HG03045 (cell line): ENCODE results near the gene RBMXL2.

Experiments used
- ATAC-seq: cut with Tn5 transposase; IDR thresholded peaks from one replicate; pipeline ENCODE4 v1.9.1; 2021; ENCODE audit warnings: mild to moderate bottlenecking, moderate library complexity; ENCODE audit not compliant: unreplicated experiment

The RBMXL2 gene

DNA sequence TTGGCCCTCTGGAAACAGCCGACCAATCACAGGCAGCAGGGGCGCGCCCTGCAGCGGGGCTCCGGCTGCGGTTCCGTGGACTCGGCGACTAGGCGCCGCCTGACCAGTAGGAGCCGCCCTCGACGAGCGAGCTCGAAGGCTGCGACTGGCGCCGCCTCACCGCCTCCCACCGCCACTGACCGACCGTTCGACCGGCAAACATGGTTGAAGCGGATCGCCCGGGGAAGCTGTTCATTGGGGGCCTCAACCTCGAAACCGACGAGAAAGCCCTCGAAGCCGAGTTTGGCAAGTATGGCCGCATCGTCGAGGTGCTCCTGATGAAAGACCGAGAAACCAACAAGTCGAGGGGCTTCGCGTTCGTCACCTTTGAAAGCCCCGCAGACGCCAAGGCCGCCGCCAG is at the start of gene RBMXL2:
TSS of gene RBMXL2 (plus strand) at position 78 of the 400 bp plus-strand sequence. CDS start at position 201, 123 bp downstream.
- ATAC-seq = no peak

DNA sequence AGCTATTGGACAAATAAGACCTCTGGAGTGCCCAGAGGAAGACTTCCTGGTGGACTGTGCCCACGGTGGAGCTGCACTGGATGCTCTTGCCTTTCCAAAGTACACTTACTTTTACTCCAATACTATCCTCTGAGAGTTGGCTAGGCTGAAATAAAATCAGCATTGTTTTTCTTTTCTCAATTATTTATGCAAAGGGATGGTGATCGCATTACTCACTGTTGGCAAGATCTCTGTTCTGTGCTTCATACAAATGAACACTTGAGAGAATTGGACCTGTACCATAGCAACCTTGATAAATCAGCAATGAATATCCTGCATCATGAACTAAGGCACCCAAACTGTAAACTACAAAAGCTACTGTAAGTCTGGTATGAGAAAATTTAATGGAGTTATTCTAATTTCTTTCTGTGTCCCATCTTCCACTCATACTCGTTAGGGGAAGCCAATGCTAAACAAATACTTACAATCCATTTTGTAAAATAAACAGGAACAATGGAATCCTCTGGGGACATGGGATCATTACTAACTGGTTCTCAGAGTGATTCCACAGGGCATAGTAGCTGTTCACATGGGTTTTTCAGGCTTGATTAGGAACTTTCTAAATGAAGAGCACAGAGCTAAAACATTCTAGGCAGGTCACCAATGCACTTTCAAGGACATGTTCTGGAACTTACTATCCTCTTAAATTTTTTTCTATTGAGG is 42.2 kb upstream of the RBMXL2 start:
- ATAC-seq = no peak

DNA sequence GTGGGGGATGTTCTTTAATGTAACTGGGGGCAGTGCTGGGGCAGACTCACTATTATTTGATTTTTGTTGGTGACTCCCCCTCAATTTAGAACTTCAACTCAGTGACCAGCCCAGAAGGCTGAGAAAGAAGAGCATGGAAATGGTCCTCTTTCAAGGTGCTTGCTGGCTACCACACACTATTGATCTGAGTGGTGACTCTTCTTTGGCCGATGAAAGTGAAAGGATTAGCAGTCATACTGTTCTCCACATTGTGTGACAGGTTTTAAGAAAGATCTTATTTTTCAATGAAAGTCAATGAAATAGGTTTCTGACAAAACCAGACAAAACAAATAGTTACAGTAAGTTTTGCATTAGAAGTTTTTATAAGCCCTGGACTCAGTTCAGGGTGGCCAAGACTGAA is 38.6 kb upstream of the RBMXL2 start:
- peak; percentile 72 for ATAC-seq

DNA sequence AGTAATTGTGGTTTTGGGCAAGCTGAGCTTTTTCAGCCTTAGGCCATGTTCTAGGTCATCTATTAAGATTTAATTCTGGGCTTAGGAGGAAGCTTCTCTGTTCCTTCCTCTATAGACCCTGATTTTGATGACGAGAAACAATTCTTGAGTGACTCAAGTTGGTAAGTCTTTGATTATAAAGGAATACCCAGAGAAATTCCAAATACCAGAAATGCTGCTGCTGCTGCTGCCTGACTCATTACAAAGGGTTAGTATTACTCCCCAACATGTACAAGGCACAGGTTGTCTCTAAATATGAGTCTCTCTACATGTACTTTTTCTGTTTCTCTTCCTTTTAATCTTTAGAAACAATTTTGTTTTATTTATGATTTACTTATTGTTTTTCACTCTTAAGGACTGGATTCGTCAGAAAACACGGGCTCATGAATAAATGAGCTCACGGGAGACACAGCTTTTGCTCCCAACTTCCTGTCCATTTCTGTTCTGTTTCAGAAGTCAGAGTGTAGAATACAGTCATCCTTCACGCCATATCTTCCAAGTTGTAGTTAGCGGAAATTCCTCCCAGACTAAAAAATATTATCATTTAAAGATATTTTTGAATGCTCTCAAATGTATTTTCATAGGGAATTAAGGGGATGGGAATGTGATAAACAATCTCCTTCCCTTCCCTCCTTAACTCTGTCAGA is 31.8 kb upstream of the RBMXL2 start:
- no peak for ATAC-seq

DNA sequence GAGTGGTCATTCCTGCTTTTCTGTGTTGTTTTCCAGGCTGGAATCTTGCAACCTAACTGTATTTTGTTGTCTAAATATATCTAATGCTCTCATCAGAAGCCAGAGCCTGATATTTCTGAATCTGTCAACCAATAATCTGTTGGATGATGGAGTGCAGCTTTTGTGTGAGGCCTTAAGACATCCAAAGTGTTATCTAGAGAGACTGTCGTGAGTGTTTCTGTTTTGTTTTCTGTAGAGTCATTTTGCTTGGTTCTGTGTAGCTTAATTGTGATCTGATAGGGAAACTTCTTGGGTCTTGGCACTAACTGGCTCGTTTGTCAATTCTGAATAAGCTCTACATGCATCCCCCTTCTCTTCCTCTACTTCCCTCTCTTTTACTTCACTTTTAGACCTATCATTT is 31.2 kb upstream of the RBMXL2 start:
- no peak for ATAC-seq

DNA sequence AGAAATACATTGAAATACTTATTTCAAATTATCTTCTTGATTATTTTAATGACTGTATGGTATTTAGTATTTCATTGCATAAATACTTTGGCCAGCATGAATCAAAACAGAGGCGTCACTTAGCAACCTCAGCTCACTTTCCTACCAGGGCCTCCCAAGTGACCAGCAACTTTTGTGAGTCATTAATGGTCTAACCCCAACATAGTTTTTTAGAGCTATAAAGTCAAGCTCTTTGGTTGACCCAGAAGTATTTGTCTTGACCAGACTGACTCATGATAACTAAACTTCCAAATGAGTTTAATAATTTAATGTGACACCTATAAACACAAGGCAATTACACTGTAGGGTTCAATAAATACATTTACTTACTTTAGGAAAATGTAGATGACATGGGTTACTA is 27.9 kb upstream of the RBMXL2 start:
- ATAC-seq = no peak

DNA sequence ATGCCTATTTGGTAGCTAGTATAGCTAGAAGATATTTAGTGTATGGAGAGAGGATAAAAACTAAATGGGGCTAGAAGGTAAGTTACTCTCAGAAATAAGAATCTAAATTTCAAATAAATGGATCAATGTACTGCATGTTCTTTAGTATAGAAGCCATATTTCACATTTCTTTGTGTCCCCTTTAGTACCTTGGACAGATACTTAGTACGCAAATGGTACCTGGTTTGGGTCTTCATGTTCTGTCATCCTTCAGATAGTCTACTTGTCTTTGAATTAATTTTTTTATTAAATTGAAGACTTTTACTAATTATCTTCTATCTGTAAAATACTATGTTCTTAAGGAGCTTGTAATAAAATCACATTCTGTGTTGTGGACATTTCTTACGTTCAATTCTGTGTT is 26.3 kb upstream of the RBMXL2 start:
- ATAC-seq = no peak

DNA sequence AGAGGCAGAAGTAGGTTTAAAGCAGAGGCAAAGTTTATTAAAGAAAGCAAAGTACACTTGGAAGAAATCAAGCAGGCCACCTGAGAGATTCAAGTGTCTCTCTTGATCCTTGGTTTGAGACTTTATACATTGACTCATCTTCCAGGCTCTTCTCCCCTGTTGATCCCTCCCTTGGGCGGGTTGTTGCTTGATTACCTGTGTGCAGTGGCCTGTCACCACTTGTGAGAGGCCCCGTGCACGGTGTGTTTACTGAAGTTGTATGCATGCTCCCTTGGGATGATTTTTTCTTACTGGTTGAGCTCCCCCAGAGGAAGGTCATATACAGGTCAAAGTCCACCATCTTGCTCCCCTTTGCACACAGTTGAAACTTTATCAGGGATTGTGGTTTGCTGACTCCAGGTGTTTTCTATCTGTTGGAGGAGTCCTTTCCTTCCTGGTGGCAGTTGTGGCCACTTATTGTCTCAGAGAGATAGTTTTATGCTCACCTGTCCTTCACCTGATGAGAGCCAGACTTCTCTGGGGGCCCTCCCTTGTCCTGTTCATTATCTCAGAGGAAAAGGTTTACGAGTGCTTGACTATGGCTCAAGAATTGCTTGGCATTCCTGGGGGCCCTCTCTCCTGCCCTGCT is 16.3 kb upstream of the RBMXL2 start:
- no peak for ATAC-seq

DNA sequence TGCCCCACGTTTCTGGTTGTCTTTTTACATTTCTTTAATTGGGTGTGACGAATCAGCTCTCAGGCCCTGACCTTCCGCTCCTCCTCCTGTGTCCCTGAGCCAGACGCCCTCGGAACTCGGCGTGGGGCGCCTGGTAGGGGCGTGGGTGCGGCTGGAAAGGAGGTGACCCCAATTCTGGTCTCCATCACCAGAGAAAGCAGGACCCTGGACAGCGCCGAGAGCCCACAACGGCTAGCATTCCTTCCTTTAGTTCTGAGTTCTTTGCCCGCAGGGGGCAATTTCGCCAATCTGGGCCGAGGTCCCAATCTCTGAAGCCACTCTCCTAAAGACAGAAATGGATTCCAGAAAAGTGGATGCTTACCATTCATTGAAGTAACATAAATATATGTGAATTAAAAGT is 11.7 kb upstream of the RBMXL2 start:
- ATAC-seq = no peak

DNA sequence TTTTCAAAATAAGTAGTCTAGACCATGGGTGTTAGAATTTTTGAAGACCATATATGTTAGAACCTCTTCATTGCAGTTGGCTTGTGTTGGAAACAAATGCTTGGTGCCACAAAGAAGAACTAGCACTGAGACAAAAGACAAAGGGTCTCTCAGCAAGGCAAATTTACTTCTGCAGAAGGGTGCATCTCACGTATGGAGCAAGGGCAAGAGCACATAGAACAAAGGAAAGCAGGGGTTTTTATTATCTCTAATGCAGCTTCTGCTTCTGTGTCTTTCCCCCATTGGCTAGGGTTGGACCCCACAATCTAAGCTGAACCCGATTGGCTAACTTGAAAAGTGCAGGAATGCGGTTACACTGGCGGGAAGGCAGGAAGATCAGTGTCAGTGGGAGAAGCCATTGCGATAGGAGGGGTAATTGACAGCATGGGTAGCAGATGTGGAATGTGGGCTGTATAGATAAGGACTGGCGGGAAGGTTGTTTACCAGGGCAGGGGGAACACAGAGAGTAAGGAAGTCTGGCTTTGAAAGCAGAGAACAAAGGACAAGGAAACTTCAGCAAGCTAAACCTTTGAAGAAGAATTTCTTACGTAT is 9.2 kb upstream of the RBMXL2 start:
- no peak for ATAC-seq

DNA sequence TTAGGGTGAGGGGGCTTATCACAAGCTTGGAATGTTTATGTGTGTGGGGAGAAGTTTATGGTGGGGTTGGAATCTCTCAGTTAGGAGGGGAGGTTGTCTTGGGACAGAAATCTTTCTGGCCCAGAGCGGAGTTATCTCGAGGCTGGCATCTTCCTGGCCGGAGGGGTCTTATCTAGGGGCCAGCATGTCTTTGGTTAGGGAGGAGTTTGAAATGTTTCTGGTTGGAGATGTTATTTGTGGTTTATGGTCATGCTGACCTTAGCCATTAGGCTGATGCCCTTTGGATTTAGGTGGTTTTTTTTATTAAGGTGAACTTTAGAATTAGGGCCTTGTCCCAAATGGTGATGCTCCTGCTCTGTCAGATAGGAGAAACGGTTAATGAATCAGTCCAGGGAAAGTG is 7.9 kb upstream of the RBMXL2 start:
- ATAC-seq = no peak

DNA sequence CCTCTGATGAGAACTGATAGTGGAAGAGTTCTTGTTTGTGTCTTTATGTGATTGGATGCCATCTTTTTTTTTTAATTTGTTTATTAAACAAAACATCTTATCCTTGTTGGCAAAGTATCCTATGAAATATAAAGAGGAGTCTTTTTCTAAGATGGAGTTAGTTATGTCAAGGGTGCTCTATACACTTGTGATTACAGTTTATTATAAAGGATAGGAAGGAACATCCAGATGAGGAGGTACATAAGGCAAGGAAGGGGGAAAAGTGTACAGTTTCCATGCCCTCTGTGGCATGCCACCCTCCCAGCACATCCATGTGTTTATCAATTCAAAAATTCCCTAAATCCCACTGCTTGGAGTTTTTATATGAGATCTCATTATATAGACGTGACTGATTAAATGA is 7.4 kb upstream of the RBMXL2 start:
- ATAC-seq = no peak

DNA sequence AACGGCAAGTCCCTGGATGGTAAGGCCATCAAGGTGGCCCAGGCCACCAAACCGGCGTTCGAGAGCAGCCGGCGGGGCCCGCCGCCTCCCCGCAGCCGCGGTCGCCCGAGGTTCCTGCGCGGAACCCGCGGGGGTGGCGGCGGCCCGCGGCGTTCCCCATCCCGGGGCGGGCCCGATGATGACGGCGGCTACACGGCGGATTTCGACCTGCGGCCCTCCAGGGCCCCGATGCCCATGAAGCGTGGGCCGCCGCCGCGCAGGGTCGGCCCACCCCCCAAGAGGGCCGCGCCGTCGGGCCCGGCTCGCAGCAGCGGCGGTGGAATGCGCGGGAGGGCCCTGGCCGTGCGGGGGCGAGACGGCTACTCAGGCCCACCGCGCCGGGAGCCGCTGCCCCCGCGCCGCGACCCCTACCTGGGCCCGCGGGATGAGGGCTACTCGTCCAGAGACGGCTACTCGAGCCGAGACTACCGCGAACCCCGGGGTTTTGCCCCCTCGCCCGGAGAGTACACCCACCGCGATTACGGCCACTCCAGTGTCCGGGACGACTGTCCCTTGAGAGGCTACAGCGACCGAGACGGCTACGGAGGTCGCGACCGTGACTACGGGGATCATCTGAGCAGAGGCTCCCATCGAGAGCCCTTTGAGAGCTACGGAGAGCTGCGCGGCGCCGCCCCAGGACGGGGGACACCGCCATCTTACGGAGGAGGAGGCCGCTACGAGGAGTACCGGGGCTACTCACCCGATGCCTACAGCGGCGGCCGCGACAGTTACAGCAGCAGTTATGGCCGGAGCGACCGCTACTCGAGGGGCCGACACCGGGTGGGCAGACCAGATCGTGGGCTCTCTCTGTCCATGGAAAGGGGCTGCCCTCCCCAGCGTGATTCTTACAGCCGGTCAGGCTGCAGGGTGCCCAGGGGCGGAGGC is 792 bp downstream of the RBMXL2 start:
- ATAC-seq = no peak

DNA sequence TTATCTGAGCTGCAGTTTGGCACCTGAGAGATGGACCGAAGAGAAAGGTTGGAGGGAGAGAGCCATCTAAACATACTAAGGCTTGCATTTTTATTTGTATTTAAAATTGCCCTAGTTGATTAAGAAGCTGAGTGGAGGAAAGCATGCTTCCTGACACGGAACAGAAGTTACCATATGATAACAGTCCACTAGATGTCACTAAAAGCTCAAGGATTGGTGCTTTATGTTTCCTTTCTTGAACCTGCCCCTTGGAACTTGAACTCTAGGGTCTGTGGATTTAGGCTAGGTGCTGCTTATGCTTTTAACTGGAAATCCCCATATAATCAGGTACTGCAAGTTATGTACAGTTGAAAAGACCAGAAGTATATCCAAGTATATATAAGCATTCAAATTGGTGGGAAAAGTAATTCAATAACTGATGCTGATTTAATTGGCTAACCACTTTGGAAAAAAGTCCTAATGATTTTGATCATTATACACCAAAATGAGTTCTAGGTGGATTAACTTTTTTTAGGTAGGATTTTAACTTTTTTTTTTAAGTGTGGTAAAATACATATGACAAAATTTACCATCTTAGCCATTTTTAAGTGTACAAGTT is 9.5 kb downstream of the RBMXL2 start:
- no peak for ATAC-seq

DNA sequence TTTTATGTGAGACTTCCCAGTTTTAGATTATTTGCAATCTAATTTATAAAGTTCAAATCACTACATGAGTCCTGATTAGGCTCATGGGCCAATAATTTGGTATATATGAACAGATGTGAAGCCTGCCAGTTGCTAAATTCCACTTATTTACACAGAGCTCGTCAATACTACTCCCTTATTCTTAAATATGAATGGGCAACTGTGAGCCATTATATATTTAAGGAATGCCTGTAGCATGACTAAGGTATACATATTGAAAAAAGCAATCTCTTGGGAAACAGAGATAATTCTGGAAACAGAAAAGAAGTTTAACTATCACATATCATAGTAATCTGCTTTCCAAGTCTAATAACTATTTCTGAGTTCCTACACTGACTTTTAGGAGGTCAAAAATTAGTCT is 27.0 kb downstream of the RBMXL2 start:
- no peak for ATAC-seq

DNA sequence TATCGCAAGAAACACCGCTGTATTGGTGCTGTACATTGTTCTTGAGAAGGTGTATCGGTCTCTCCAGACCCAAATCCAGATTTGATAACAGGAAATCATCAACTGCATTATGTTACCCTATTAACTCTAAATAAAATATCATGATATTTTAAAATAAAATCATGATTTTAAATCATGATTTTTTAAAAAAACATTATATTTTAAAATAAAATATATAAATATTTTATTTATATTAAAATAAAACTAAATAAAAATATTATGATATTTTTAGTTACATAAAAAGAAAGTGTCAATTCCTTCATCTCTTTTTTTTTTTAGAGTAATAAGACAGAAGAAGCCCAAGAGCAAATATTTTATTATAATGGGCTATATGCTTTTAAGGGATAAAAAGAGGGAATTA is 27.6 kb downstream of the RBMXL2 start:
- ATAC-seq = no peak

DNA sequence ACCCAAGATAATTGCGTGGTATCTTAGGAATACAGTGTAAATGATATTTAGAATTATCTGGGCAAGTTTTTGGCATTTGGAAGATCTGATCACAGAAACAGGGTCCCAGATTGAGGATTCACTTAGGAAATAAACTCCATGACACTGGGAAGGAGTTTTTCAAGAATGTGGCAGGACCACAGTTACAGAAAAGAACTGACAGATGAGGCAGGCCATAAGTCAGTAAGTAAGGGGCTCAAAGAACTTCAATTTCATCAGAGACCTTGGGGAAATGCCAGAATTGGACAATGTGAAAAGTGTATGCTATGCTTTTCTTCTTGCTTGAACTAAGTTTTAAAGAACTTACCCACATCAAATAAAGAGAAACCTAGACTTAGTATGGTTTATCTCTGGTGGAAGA is 49.3 kb downstream of the RBMXL2 start:
- ATAC-seq = no peak
